DOHH2 (cell line): ENCODE measurements around the gene GSG1L.

Experiments used
- H3F3A ChIP-seq: fragments of 200-600 bp; sonication (generic), shearing (Covaris generic); 2 replicates; pipeline ENCODE4 v1.6.0; 2016; ENCODE audit warnings: antibody characterized with exemption, mild to moderate bottlenecking; ENCODE audit not compliant: control insufficient read depth, insufficient read depth
- H3K27ac ChIP-seq: fragments of 200-600 bp; sonication (generic); 2 replicates; pipeline ENCODE4 v1.5.1; 2014; ENCODE audit warnings: low read depth, mild to moderate bottlenecking, low read length, moderate library complexity
- H3K27me3 ChIP-seq: fragments of 200-600 bp; sonication (generic); 2 replicates; pipeline ENCODE4 v1.6.1; 2014; ENCODE audit warnings: mild to moderate bottlenecking, low read length, mixed read lengths; ENCODE audit not compliant: control insufficient read depth
- H3K36me3 ChIP-seq: fragments of 200-600 bp; sonication (generic); 2 replicates; pipeline ENCODE4 v1.6.1; 2014; ENCODE audit warnings: mild to moderate bottlenecking, low read length, moderate library complexity, mixed read lengths; ENCODE audit not compliant: control insufficient read depth
- H3K4me1 ChIP-seq: fragments of 200-600 bp; sonication (generic); 2 replicates; pipeline ENCODE4 v1.6.1; 2014; ENCODE audit warnings: mild to moderate bottlenecking, low read length, mixed read lengths; ENCODE audit not compliant: control insufficient read depth
- H3K4me2 ChIP-seq: fragments of 200-600 bp; sonication (generic); 2 replicates; pipeline ENCODE4 v1.6.0; 2014; ENCODE audit warnings: mild to moderate bottlenecking, low read length, moderate library complexity
- H3K4me3 ChIP-seq: fragments of 200-600 bp; sonication (generic); 2 replicates; pipeline ENCODE4 v1.5.1; 2014; ENCODE audit warnings: mild to moderate bottlenecking, low read length, mixed read lengths
- H3K79me2 ChIP-seq: fragments of 200-600 bp; sonication (generic); 2 replicates; pipeline ENCODE4 v1.6.1; 2014; ENCODE audit warnings: mild to moderate bottlenecking, low read length, mixed read lengths; ENCODE audit not compliant: control insufficient read depth
- H3K9me2 ChIP-seq: fragments of 200-600 bp; sonication (generic); replicated peaks from 2 replicates; pipeline ENCODE4 v1.6.1; 2014; ENCODE audit warnings: mild to moderate bottlenecking, low read length, mixed read lengths; ENCODE audit not compliant: control insufficient read depth
- H3K9me3 ChIP-seq: fragments of 200-600 bp; sonication (generic); 2 replicates; pipeline ENCODE4 v1.6.1; 2014; ENCODE audit warnings: antibody characterized with exemption, low read length, mixed read lengths; ENCODE audit not compliant: control insufficient read depth, insufficient read depth
- H4K20me1 ChIP-seq: fragments of 200-600 bp; sonication (generic); 2 replicates; pipeline ENCODE4 v1.6.0; 2014; ENCODE audit warnings: low read depth, mild to moderate bottlenecking, antibody characterized with exemption, low read length, moderate library complexity; ENCODE audit not compliant: control insufficient read depth, insufficient read depth
- EZH2phosphoT487 ChIP-seq: fragments of 200-600 bp; sonication (generic); IDR thresholded peaks from 2 replicates; pipeline ENCODE4 v1.6.1; 2017; ENCODE audit warnings: borderline replicate concordance, mild to moderate bottlenecking, antibody characterized with exemption, low read length, moderate library complexity, mixed read lengths
- TF ChIP-seq, protein P1 (sequence below): fragments of 200-600 bp; sonication (generic); IDR thresholded peaks from one replicate; pipeline ENCODE4 v1.5.1; 2014; ENCODE audit warnings: antibody characterized with exemption, mild to moderate bottlenecking, low read depth, low read length; ENCODE audit not compliant: poor library complexity, severe bottlenecking

Gene GSG1L

DNA sequence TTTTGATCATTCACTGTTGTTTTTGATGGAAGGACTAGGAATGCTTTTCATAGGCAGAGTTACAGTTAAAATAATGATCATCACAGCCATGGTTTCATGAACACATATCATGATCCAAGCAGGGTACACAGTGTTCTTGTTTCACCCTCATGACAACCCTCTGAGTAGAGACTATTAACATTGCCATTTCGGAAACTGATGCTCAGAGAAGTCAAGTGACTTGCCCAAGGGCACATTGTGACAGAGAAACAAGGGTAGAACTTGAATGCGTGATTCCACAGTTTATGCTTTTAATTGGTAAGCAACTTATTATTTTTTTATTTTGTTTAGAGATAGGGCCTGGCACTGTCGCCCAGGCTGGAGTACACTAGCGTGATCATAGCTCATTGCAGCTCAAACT lies 311.3 kb downstream of the GSG1L start:
- Histone ChIP-seq H3K27ac (no peak overlapping the region), H3F3A (no peaks in the 10 kb centered on the region), H3K9me3 (no peaks in the 10 kb centered on the region), H4K20me1 (no peaks in the 10 kb centered on the region), H3K79me2 (no peaks in the 10 kb centered on the region), H3K4me2 (no peak overlapping the region), H3K9me2 (no peaks in the 10 kb centered on the region), H3K4me3 (no peak overlapping the region), H3K36me3 (no peaks in the 10 kb centered on the region), H3K27me3 (no peaks in the 10 kb centered on the region), H3K4me1 (no peaks in the 10 kb centered on the region)
- TF ChIP-seq EZH2phosphoT487, result no peak
- TF ChIP-seq, protein P1, sequence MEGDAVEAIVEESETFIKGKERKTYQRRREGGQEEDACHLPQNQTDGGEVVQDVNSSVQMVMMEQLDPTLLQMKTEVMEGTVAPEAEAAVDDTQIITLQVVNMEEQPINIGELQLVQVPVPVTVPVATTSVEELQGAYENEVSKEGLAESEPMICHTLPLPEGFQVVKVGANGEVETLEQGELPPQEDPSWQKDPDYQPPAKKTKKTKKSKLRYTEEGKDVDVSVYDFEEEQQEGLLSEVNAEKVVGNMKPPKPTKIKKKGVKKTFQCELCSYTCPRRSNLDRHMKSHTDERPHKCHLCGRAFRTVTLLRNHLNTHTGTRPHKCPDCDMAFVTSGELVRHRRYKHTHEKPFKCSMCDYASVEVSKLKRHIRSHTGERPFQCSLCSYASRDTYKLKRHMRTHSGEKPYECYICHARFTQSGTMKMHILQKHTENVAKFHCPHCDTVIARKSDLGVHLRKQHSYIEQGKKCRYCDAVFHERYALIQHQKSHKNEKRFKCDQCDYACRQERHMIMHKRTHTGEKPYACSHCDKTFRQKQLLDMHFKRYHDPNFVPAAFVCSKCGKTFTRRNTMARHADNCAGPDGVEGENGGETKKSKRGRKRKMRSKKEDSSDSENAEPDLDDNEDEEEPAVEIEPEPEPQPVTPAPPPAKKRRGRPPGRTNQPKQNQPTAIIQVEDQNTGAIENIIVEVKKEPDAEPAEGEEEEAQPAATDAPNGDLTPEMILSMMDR, result no peak

DNA sequence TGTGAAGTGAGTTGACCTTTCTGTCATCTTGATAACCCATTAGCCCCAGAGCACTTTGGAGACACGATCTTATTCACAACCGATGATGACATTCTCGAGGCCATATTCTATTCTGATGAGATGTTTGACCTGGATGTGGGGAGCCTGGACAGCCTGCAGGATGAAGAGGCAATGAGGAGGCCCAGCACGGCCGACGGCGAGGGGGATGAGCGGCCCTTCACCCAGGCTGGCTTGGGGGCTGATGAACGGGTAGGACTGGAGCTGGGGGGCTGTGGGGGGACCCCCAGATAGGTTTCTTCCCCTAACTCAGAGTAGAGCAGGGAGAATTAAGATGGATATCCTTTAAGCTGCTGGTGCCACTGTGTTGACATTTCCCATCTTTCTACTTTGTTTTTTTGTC lies 311.8 kb downstream of the GSG1L start:
- H3K27me3 ChIP-seq, result no peaks in the 10 kb centered on the region
- H3K36me3 ChIP-seq, result no peaks in the 10 kb centered on the region
- no peaks in the 10 kb centered on the region for H4K20me1 ChIP-seq
- no peak for TF ChIP-seq EZH2phosphoT487
- TF ChIP-seq, protein P1, result no peak
- H3F3A ChIP-seq, result no peaks in the 10 kb centered on the region
- H3K27ac ChIP-seq, result no peak overlapping the region
- no peaks in the 10 kb centered on the region for H3K4me1 ChIP-seq
- H3K9me3 ChIP-seq, result no peaks in the 10 kb centered on the region
- no peak overlapping the region for H3K4me3 ChIP-seq
- no peak overlapping the region for H3K4me2 ChIP-seq
- no peaks in the 10 kb centered on the region for H3K9me2 ChIP-seq
- H3K79me2 ChIP-seq, result no peaks in the 10 kb centered on the region

DNA sequence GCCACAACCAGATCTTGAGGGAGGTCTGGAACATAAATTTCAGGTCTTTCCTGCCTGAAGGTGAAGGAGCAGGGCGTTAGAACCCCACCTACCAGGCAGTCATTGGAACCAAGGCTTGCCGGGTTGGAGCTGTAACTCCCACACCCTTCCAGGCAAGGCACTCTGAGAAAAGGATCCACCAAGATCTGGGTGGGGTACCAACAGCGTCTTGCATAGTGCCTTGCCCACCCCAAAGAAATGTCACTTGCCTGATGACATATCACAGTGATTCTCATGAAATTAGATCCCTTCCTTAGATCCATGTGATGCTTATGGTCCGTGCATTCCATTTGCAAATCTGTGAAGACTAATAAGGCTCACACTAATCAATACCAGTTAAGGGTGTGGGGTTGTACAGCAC lies 312.3 kb downstream of the GSG1L start:
- Histone ChIP-seq H3K79me2 (no peaks in the 10 kb centered on the region), H3K9me3 (no peaks in the 10 kb centered on the region), H3K4me2 (no peak overlapping the region), H3K27ac (no peak overlapping the region), H3K4me1 (no peaks in the 10 kb centered on the region), H3K36me3 (no peaks in the 10 kb centered on the region), H4K20me1 (no peaks in the 10 kb centered on the region), H3K27me3 (no peaks in the 10 kb centered on the region), H3F3A (no peaks in the 10 kb centered on the region), H3K9me2 (no peaks in the 10 kb centered on the region), H3K4me3 (no peak overlapping the region)
- TF ChIP-seq, protein P1, result no peak
- TF ChIP-seq EZH2phosphoT487, result no peak

DNA sequence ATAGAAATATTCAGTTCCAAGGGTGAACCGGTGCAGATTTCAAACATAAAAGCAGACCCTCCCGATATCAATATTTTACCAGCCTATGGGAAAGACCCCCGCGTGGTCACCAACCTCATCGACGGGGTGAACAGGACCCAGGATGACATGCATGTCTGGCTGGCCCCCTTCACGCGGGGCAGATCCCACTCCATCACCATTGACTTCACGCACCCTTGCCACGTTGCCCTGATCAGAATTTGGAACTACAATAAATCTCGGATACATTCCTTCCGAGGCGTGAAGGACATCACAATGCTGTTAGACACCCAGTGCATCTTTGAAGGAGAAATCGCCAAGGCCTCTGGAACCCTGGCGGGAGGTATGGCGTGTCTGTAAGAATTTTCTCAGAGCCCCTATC lies 313.6 kb downstream of the GSG1L start:
- TF ChIP-seq, protein P1, result no peak
- TF ChIP-seq EZH2phosphoT487, result no peak
- H3K9me3 ChIP-seq, result no peaks in the 10 kb centered on the region
- H4K20me1 ChIP-seq, result no peaks in the 10 kb centered on the region
- no peak overlapping the region for H3K27ac ChIP-seq
- H3K36me3 ChIP-seq, result no peaks in the 10 kb centered on the region
- no peaks in the 10 kb centered on the region for H3K79me2 ChIP-seq
- no peaks in the 10 kb centered on the region for H3K27me3 ChIP-seq
- H3F3A ChIP-seq, result no peaks in the 10 kb centered on the region
- H3K9me2 ChIP-seq, result no peaks in the 10 kb centered on the region
- no peak overlapping the region for H3K4me3 ChIP-seq
- no peak overlapping the region for H3K4me2 ChIP-seq
- H3K4me1 ChIP-seq, result no peaks in the 10 kb centered on the region
